ENCODE results near the gene TMPRSS5.
"Not testable (repeated sequence)": the region's sequence is repeated elsewhere in the genome, so short reads cannot be mapped to it uniquely, and the experiment has no call there.

Gene TMPRSS5

DNA sequence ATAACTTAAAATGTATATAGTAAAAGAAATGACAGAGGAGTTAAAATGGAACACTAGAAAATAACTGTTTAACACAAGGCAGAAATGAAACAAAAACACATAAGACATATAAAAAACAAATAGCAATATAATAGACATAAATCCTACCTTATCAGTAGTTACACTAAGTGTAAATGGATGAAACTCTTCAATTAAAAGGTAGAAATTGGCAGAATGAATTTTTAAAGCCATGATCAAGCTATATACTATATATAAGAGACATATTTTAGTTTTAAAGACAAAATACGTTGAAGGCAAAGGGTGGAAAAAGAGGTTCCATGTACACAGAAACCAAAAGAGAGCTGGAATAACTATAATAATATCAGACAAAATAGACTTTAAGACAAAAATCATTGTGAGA lies 4.9 kb upstream of the TMPRSS5 start:
- Histone ChIP-seq H2BK15ac (replicated peaks; ENCODE audit: low read depth) (no peak overlapping the region), H3K4me3 (ENCODE audit: low read length) (no peak overlapping the region), H3K56ac (ENCODE audit: low read length) (no peak overlapping the region), H3K4me1 (ENCODE audit: control insufficient read depth, low read depth, low read length) (no peaks in the 10 kb centered on the region), H2AK5ac (ENCODE audit: low read length) (no peak overlapping the region), H3K79me2 (ENCODE audit: control insufficient read depth, insufficient read depth, low read length) (no peaks in the 10 kb centered on the region), H2BK120ac (ENCODE audit: low read depth, low read length) (no peak overlapping the region), H3K27me3 (ENCODE audit: insufficient read depth, low read length, poor library complexity) (no peaks in the 10 kb centered on the region), H3K4me2 (ENCODE audit: low read length) (no peak overlapping the region), H3K4ac (ENCODE audit: low read depth, low read length) (no peak overlapping the region), H3K23ac (ENCODE audit: low read length) (no peak overlapping the region), H4K5ac (ENCODE audit: low read length) (no peak overlapping the region), H3K18ac (ENCODE audit: low read length) (no peak overlapping the region), H2BK5ac (ENCODE audit: low read length) (no peak overlapping the region), H3K36me3 (ENCODE audit: control insufficient read depth, insufficient read depth, low read length) (no peaks in the 10 kb centered on the region), H3K27ac (ENCODE audit: low read depth, low read length) (no peak overlapping the region), H4K8ac (ENCODE audit: low read depth, low read length) (no peak overlapping the region), H3K79me1 (ENCODE audit: low read length) (no peaks in the 10 kb centered on the region), H3K9ac (ENCODE audit: low read length) (no peak overlapping the region)
- no peak for DNase-seq
- WGBS (ENCODE audit: extremely low coverage, insufficient coverage, low lambda C conversion rate), result no CpG with 5 or more reads among the region's 1 CpG

DNA sequence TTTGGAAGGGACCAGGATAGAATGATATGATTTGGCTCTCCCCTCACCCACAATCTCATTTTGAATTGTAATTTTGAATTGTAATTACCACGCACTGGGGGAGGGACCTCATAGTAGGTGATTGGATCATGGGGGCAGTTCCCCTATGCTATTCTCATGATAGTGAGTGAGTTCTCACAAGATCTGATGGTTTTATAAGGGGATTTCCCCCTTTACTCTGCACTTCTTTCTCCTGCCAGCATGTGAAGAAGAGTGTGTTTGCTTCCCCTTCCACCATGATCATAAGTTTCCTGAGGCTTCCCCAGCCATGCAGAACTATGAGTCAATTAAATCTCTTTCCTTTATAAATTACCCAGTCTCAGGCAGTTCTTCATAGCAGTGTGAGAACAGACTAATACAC lies 2.6 kb downstream of the TMPRSS5 start:
- H3K4me1 ChIP-seq (ENCODE audit: control insufficient read depth, low read depth, low read length); H3K36me3 ChIP-seq (ENCODE audit: control insufficient read depth, insufficient read depth, low read length); H3K18ac ChIP-seq (ENCODE audit: low read length); H4K8ac ChIP-seq (ENCODE audit: low read depth, low read length); H2BK120ac ChIP-seq (ENCODE audit: low read depth, low read length); H3K56ac ChIP-seq (ENCODE audit: low read length); H3K79me2 ChIP-seq (ENCODE audit: control insufficient read depth, insufficient read depth, low read length); H3K27ac ChIP-seq (ENCODE audit: low read depth, low read length); H3K27me3 ChIP-seq (ENCODE audit: insufficient read depth, low read length, poor library complexity); H3K4ac ChIP-seq (ENCODE audit: low read depth, low read length); H4K5ac ChIP-seq (ENCODE audit: low read length); H3K4me2 ChIP-seq (ENCODE audit: low read length); H3K9ac ChIP-seq (ENCODE audit: low read length); H2BK5ac ChIP-seq (ENCODE audit: low read length); H3K79me1 ChIP-seq (ENCODE audit: low read length); H2BK15ac ChIP-seq (replicated peaks; ENCODE audit: low read depth); H2AK5ac ChIP-seq (ENCODE audit: low read length); H3K4me3 ChIP-seq (ENCODE audit: low read length); DNase-seq; H3K23ac ChIP-seq (ENCODE audit: low read length): not testable (repeated sequence)
- WGBS (ENCODE audit: extremely low coverage, insufficient coverage, low lambda C conversion rate), result no CpG with 5 or more reads among the region's 1 CpG

GRCh38 chr11:113701491-113701890 lies 4.6 kb downstream of the TMPRSS5 start:
- no peak overlapping the region for H3K4ac ChIP-seq (ENCODE audit: low read depth, low read length)
- no peak overlapping the region for H4K5ac ChIP-seq (ENCODE audit: low read length)
- no peak overlapping the region for H2BK15ac ChIP-seq (replicated peaks; ENCODE audit: low read depth)
- no peaks in the 10 kb centered on the region for H3K79me1 ChIP-seq (ENCODE audit: low read length)
- no peak overlapping the region for H3K27ac ChIP-seq (ENCODE audit: low read depth, low read length)
- no peak overlapping the region for H4K8ac ChIP-seq (ENCODE audit: low read depth, low read length)
- H3K56ac ChIP-seq (ENCODE audit: low read length), result no peak overlapping the region
- no peak overlapping the region for H3K4me2 ChIP-seq (ENCODE audit: low read length)
- H3K27me3 ChIP-seq (ENCODE audit: insufficient read depth, low read length, poor library complexity), result no peaks in the 10 kb centered on the region
- H3K4me3 ChIP-seq (ENCODE audit: low read length), result no peak overlapping the region
- no peak overlapping the region for H2BK5ac ChIP-seq (ENCODE audit: low read length)
- no peak overlapping the region for H2BK120ac ChIP-seq (ENCODE audit: low read depth, low read length)
- no peaks in the 10 kb centered on the region for H3K79me2 ChIP-seq (ENCODE audit: control insufficient read depth, insufficient read depth, low read length)
- H3K9ac ChIP-seq (ENCODE audit: low read length), result no peak overlapping the region
- H2AK5ac ChIP-seq (ENCODE audit: low read length), result no peak overlapping the region
- no peak overlapping the region for H3K23ac ChIP-seq (ENCODE audit: low read length)
- H3K18ac ChIP-seq (ENCODE audit: low read length), result no peak overlapping the region
- WGBS (ENCODE audit: extremely low coverage, insufficient coverage, low lambda C conversion rate), result no CpG with 5 or more reads among the region's 1 CpG
- no peaks in the 10 kb centered on the region for H3K36me3 ChIP-seq (ENCODE audit: control insufficient read depth, insufficient read depth, low read length)
- no peaks in the 10 kb centered on the region for H3K4me1 ChIP-seq (ENCODE audit: control insufficient read depth, low read depth, low read length)
- no peak for DNase-seq

GRCh38 chr11:113698515-113698914 lies 7.6 kb downstream of the TMPRSS5 start:
- Histone ChIP-seq H3K4me2 (ENCODE audit: low read length) (no peak overlapping the region), H3K4me3 (ENCODE audit: low read length) (no peak overlapping the region), H3K4me1 (ENCODE audit: control insufficient read depth, low read depth, low read length) (no peaks in the 10 kb centered on the region), H3K36me3 (ENCODE audit: control insufficient read depth, insufficient read depth, low read length) (no peaks in the 10 kb centered on the region), H3K79me1 (ENCODE audit: low read length) (no peaks in the 10 kb centered on the region), H3K23ac (ENCODE audit: low read length) (no peak overlapping the region), H3K9ac (ENCODE audit: low read length) (no peak overlapping the region), H2BK15ac (replicated peaks; ENCODE audit: low read depth) (no peak overlapping the region), H3K4ac (ENCODE audit: low read depth, low read length) (no peak overlapping the region), H4K5ac (ENCODE audit: low read length) (no peak overlapping the region), H3K18ac (ENCODE audit: low read length) (no peak overlapping the region), H3K27me3 (ENCODE audit: insufficient read depth, low read length, poor library complexity) (no peaks in the 10 kb centered on the region), H3K27ac (ENCODE audit: low read depth, low read length) (no peak overlapping the region), H2BK5ac (ENCODE audit: low read length) (no peak overlapping the region), H3K56ac (ENCODE audit: low read length) (no peak overlapping the region), H2AK5ac (ENCODE audit: low read length) (no peak overlapping the region), H4K8ac (ENCODE audit: low read depth, low read length) (no peak overlapping the region), H2BK120ac (ENCODE audit: low read depth, low read length) (no peak overlapping the region), H3K79me2 (ENCODE audit: control insufficient read depth, insufficient read depth, low read length) (no peaks in the 10 kb centered on the region)
- WGBS (ENCODE audit: extremely low coverage, insufficient coverage, low lambda C conversion rate), result no CpG with 5 or more reads among the region's 3 CpGs
- no peak for DNase-seq

DNA sequence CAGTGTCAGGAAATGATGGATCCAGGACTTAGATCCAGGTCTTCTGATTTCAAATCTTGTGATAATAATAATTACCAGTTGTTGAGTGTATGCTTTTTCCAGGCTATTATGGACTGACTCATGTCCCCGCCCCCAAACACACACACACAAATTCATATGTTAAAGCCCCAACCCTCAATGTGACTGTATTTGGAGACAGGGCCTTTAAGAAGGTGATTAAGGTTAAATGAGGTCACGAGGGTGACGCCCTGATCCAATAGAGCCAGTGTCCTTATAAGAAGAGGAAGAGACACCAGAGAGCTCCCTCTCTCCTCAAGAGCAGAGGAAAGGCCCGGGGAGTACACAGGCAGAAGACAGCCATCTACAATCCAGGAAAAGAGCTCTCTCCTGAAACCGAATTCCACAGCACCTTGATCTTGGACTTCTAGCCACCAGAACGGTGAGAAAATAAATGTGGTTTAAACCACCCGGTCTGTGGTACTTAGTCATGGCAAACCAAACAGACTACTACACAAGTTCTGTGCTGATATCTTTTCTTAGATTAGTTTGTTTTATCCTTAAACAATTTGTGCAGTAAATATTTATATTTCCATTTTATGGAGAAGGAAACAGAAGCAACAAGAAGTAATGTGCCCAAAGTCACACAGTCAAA lies 8.2 kb downstream of the TMPRSS5 start:
- no peak overlapping the region for H3K4me2 ChIP-seq (ENCODE audit: low read length)
- no peak overlapping the region for H3K27ac ChIP-seq (ENCODE audit: low read depth, low read length)
- H2AK5ac ChIP-seq (ENCODE audit: low read length), result no peak overlapping the region
- WGBS (ENCODE audit: extremely low coverage, insufficient coverage, low lambda C conversion rate), result no CpG with 5 or more reads among the region's 7 CpGs
- no peak overlapping the region for H2BK120ac ChIP-seq (ENCODE audit: low read depth, low read length)
- no peaks in the 10 kb centered on the region for H3K27me3 ChIP-seq (ENCODE audit: insufficient read depth, low read length, poor library complexity)
- no peaks in the 10 kb centered on the region for H3K79me2 ChIP-seq (ENCODE audit: control insufficient read depth, insufficient read depth, low read length)
- H3K56ac ChIP-seq (ENCODE audit: low read length), result no peak overlapping the region
- H2BK15ac ChIP-seq (replicated peaks; ENCODE audit: low read depth), result no peak overlapping the region
- no peak overlapping the region for H3K18ac ChIP-seq (ENCODE audit: low read length)
- no peaks in the 10 kb centered on the region for H3K79me1 ChIP-seq (ENCODE audit: low read length)
- no peaks in the 10 kb centered on the region for H3K4me1 ChIP-seq (ENCODE audit: control insufficient read depth, low read depth, low read length)
- no peak overlapping the region for H3K4me3 ChIP-seq (ENCODE audit: low read length)
- H3K36me3 ChIP-seq (ENCODE audit: control insufficient read depth, insufficient read depth, low read length), result no peaks in the 10 kb centered on the region
- no peak overlapping the region for H4K8ac ChIP-seq (ENCODE audit: low read depth, low read length)
- no peak overlapping the region for H3K9ac ChIP-seq (ENCODE audit: low read length)
- no peak overlapping the region for H3K4ac ChIP-seq (ENCODE audit: low read depth, low read length)
- H3K23ac ChIP-seq (ENCODE audit: low read length), result no peak overlapping the region
- no peak for DNase-seq
- no peak overlapping the region for H4K5ac ChIP-seq (ENCODE audit: low read length)
- H2BK5ac ChIP-seq (ENCODE audit: low read length), result no peak overlapping the region

- Histone ChIP-seq H3K27me3 (ENCODE audit: insufficient read depth, low read length, poor library complexity) (no peaks in the 10 kb centered on the region), H3K36me3 (ENCODE audit: control insufficient read depth, insufficient read depth, low read length) (no peaks in the 10 kb centered on the region), H4K5ac (ENCODE audit: low read length) (no peak overlapping the region), H2BK5ac (ENCODE audit: low read length) (no peak overlapping the region), H3K56ac (ENCODE audit: low read length) (no peak overlapping the region), H3K79me2 (ENCODE audit: control insufficient read depth, insufficient read depth, low read length) (no peaks in the 10 kb centered on the region), H2AK5ac (ENCODE audit: low read length) (no peak overlapping the region), H3K23ac (ENCODE audit: low read length) (no peak overlapping the region), H2BK15ac (replicated peaks; ENCODE audit: low read depth) (no peak overlapping the region), H3K79me1 (ENCODE audit: low read length) (no peaks in the 10 kb centered on the region), H3K18ac (ENCODE audit: low read length) (no peak overlapping the region), H2BK120ac (ENCODE audit: low read depth, low read length) (no peak overlapping the region), H3K4me3 (ENCODE audit: low read length) (no peak overlapping the region), H3K9ac (ENCODE audit: low read length) (no peak overlapping the region), H3K4me1 (ENCODE audit: control insufficient read depth, low read depth, low read length) (no peaks in the 10 kb centered on the region), H3K4me2 (ENCODE audit: low read length) (no peak overlapping the region), H3K4ac (ENCODE audit: low read depth, low read length) (no peak overlapping the region), H3K27ac (ENCODE audit: low read depth, low read length) (no peak overlapping the region), H4K8ac (ENCODE audit: low read depth, low read length) (no peak overlapping the region)
- no CpG with 5 or more reads among the region's 5 CpGs for WGBS (ENCODE audit: extremely low coverage, insufficient coverage, low lambda C conversion rate)
- no peak for DNase-seq
These were observed 9.0 kb downstream of the TMPRSS5 start for GRCh38 chr11:113697111-113697510.
